CD4-positive, alpha-beta T cell treated with Interleukin-10 for 1 hour (primary cell): ENCODE data around the gene KRTAP9-2.
"Not testable (repeated sequence)": the region's sequence is repeated elsewhere in the genome, so short reads cannot be mapped to it uniquely, and the experiment has no call there.

Experiments used
- DNase-seq: peaks from one replicate; pipeline ENCODE4 v3.0.0-alpha.2; 2020

KRTAP9-2 gene

GRCh38 chr17:41226598-41227095 lies at the start of gene KRTAP9-2:
TSS of gene KRTAP9-2 (plus strand) at chr17:41226648. CDS start at chr17:41226655, 7 bp downstream.
- not testable (repeated sequence) for DNase-seq

GRCh38 chr17:41176744-41177387 lies 49.6 kb upstream of the KRTAP9-2 start:
- DNase-seq: no peak

- no peak for DNase-seq
Observed at GRCh38 chr17:41177727-41178271, 48.6 kb upstream of the KRTAP9-2 start, which contains the start of gene KRTAP4-2. TSS of gene KRTAP4-2 (minus strand) at chr17:41178221. CDS start at chr17:41178164, 57 bp downstream.

- no peak for DNase-seq
Observed at GRCh38 chr17:41178341-41178740, 48.1 kb upstream of the KRTAP9-2 start.

- no peak for DNase-seq
Observed at GRCh38 chr17:41178843-41179616, 47.4 kb upstream of the KRTAP9-2 start.

GRCh38 chr17:41184480-41184961 lies 41.9 kb upstream of the KRTAP9-2 start, which contains the start of gene KRTAP4-1:
TSS of gene KRTAP4-1 (minus strand) at chr17:41184911. CDS start at chr17:41184854, 57 bp downstream.
- no peak for DNase-seq

GRCh38 chr17:41185001-41185400 lies 41.4 kb upstream of the KRTAP9-2 start:
- DNase-seq: no peak

- DNase-seq: no peak
Observed at GRCh38 chr17:41186872-41187271, 39.6 kb upstream of the KRTAP9-2 start.

GRCh38 chr17:41189837-41190318 lies 36.6 kb upstream of the KRTAP9-2 start, which contains the start of gene KRTAP9-1:
TSS of gene KRTAP9-1 (plus strand) at chr17:41189887. CDS start at chr17:41189887, 0 bp downstream.
- not testable (repeated sequence) for DNase-seq

GRCh38 chr17:41190328-41190727 lies 36.1 kb upstream of the KRTAP9-2 start:
- DNase-seq: no peak

- DNase-seq: no peak
Observed at GRCh38 chr17:41196068-41196467, 30.4 kb upstream of the KRTAP9-2 start.

GRCh38 chr17:41199421-41200078 lies 26.9 kb upstream of the KRTAP9-2 start:
- DNase-seq: no peak

- DNase-seq: no peak
Observed at GRCh38 chr17:41211845-41212466, 14.5 kb upstream of the KRTAP9-2 start.

- no peak for DNase-seq
Observed at GRCh38 chr17:41212524-41213169, 13.8 kb upstream of the KRTAP9-2 start.

GRCh38 chr17:41215681-41216080 lies 10.8 kb upstream of the KRTAP9-2 start:
- no peak for DNase-seq

- no peak for DNase-seq
Observed at GRCh38 chr17:41223821-41224220, 2.6 kb upstream of the KRTAP9-2 start.

GRCh38 chr17:41226051-41226450 lies 397 bp upstream of the KRTAP9-2 start:
- DNase-seq: no peak

- DNase-seq: no peak
Observed at GRCh38 chr17:41230094-41230493, 3.6 kb downstream of the KRTAP9-2 start.

GRCh38 chr17:41231731-41232130 lies 5.3 kb downstream of the KRTAP9-2 start:
- DNase-seq: no peak

- DNase-seq: not testable (repeated sequence)
Observed at GRCh38 chr17:41232399-41233105, 6.1 kb downstream of the KRTAP9-2 start, which contains the start of gene KRTAP9-3. TSS of gene KRTAP9-3 (plus strand) at chr17:41232449. CDS start at chr17:41232502, 53 bp downstream.

- not testable (repeated sequence) for DNase-seq
Observed at GRCh38 chr17:41237116-41237515, 10.7 kb downstream of the KRTAP9-2 start.
